ENCODE results near the gene UGP2. TPM values are rescaled to one million over a fixed set of nuclear protein-coding genes. Genes with fewer than 3 reads are reported as not detected.

Gene UGP2
- total and polyA plus RNA-seq, 2 donors (not counting 3 experiments of a cell fraction or from before 2014, with no cell fraction given): 14.2 to 57.7 TPM

DNA sequence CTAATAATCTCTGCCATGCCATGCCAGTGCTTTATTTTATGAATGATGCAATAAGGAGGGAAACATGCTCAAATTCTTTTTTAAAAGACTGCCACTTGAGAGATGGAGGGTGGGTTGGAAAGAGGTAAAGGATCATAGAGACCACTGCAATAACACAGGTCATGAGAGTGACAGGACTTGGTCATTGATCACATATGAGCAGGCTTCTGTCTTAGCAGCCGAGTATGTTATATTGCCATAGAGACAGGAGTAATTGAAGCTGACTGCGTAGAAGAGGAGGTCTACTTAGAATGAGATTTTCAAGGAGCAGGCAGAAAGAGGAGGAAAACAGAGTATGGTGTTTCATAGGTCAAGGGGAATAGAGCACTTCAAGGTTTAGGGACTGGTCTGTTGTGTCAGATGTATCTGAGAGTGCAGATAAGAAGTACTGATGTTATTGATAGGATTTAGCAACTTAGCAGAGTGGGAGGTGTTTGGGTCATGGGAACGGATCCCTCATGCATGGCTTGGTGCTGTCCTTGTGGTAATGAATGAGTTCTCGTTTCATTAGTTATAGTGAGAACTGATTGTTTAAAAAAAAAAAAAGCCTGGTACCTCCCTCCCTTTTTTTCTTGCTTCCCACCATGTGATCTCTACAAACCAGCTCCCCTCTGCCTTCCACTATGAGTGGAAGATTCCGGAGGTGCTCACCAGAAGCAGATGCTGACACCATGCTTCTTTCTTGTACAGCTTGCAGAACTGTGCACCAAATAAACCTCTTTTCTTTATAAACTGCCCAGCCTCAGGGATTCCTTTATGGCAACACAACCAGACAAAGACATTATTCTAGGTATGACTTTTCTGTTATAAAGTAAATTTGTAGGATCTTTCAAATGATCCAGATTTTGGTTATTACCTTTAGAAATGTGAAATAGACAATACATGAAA lies 32.8 kb downstream of the UGP2 start:
- CTCF ChIA-PET: interaction anchor here (1.1 to 2.4 kb wide), 3 partner anchors 13 to 21 kb away, joined by 4 to 6 read pairs (median 5); no protein-coding TSS in a partner anchor
- FAIRE-seq: no peak

More for the DNA sequence above, 32.8 kb downstream of the UGP2 start:
- H3K27me3 ChIP-seq (ENCODE audit: control insufficient read depth in 2 of 2, insufficient read depth in 2 of 2, low read length in 2 of 2): no peaks in the 10 kb centered on the region
- H3K9me3 ChIP-seq (replicated peaks; ENCODE audit: control insufficient read depth, insufficient read depth, low read length): no peaks in the 10 kb centered on the region
- dilution Hi-C loops (cut with MboI; ENCODE audit: extremely low pct_ligation_motif_present, low sequenced_read_pairs) (no loop called here), intact Hi-C loops (cut with micrococcal nuclease) (no loop called here)
- no peaks in the 10 kb centered on the region for H3K9me1 ChIP-seq (replicated peaks; ENCODE audit: control insufficient read depth, extremely low read depth, insufficient read depth, low read length)
- H4K20me1 ChIP-seq (replicated peaks; ENCODE audit: control insufficient read depth, extremely low read depth, insufficient read depth, low read length): no peaks in the 10 kb centered on the region
- no peak overlapping the region for H3K9ac ChIP-seq (replicated peaks; ENCODE audit: extremely low read depth, insufficient read depth, low read length)
- no peak overlapping the region for H3K27ac ChIP-seq (ENCODE audit: insufficient read depth, low read depth, low read length)
- no peaks in the 10 kb centered on the region for H3K4me1 ChIP-seq (ENCODE audit: control insufficient read depth, extremely low read depth, insufficient read depth, low read length)
- TF ChIP-seq POLR2A (IDR thresholded peaks at IDR 0.05; ENCODE audit: low read depth, low read length) (no peak), MYC (IDR thresholded peaks at IDR 0.05; ENCODE audit: low read depth, low read length) (no peak), EZH2 (IDR thresholded peaks at IDR 0.05; ENCODE audit: borderline replicate concordance, low read depth, low read length, severe bottlenecking) (no peak), MAX (IDR thresholded peaks at IDR 0.05; ENCODE audit: insufficient read depth, insufficient read length) (no peak), POLR2AphosphoS5 (IDR thresholded peaks at IDR 0.05; ENCODE audit: insufficient read depth, low read depth, low read length) (no peak), FOS (IDR thresholded peaks at IDR 0.05; ENCODE audit: borderline replicate concordance, insufficient read depth, low read length) (no peak), GATA2 (IDR thresholded peaks at IDR 0.05; ENCODE audit: insufficient read depth, insufficient read length, low read depth, low read length) (no peak), JUN (IDR thresholded peaks at IDR 0.05; ENCODE audit: borderline replicate concordance, insufficient read depth, insufficient read length, low read depth) (no peak)
- TF ChIP-seq, protein P1, sequence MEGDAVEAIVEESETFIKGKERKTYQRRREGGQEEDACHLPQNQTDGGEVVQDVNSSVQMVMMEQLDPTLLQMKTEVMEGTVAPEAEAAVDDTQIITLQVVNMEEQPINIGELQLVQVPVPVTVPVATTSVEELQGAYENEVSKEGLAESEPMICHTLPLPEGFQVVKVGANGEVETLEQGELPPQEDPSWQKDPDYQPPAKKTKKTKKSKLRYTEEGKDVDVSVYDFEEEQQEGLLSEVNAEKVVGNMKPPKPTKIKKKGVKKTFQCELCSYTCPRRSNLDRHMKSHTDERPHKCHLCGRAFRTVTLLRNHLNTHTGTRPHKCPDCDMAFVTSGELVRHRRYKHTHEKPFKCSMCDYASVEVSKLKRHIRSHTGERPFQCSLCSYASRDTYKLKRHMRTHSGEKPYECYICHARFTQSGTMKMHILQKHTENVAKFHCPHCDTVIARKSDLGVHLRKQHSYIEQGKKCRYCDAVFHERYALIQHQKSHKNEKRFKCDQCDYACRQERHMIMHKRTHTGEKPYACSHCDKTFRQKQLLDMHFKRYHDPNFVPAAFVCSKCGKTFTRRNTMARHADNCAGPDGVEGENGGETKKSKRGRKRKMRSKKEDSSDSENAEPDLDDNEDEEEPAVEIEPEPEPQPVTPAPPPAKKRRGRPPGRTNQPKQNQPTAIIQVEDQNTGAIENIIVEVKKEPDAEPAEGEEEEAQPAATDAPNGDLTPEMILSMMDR (IDR thresholded peaks at IDR 0.05; ENCODE audit: extremely low read depth in 1 of 2, insufficient read depth in 1 of 2, low read depth in 1 of 2, low read length in 2 of 2): no peak
- H3K36me3 ChIP-seq (ENCODE audit: control insufficient read depth in 2 of 2, extremely low read depth in 1 of 2, insufficient read depth in 2 of 2, low read length in 2 of 2): no peaks in the 10 kb centered on the region
- BruUV-seq (replicated peaks): no TSS peak
- H3K79me2 ChIP-seq (ENCODE audit: control insufficient read depth, insufficient read depth, low read length): peaks cover 5% of the 10 kb centered on the region
- H3K4me3 ChIP-seq (replicated peaks in 1 of 3; ENCODE audit: insufficient read depth in 1 of 3, low read depth in 1 of 3, low read length in 3 of 3): no peak overlapping the region
- H3K4me2 ChIP-seq (ENCODE audit: insufficient read depth, low read length): no peak overlapping the region
- H2AFZ ChIP-seq (ENCODE audit: low read depth, low read length): no peak overlapping the region
- POLR2A ChIA-PET: interaction anchor here (0.7 kb wide), 1 partner anchor 247 kb away, joined by 3 read pairs; no protein-coding TSS in a partner anchor
- no peak for DNase-seq (ENCODE audit: low read depth, low spot score)
